Measurements from ENCODE around the gene B9D1. TPM values are rescaled to one million over a fixed set of nuclear protein-coding genes. Genes with fewer than 3 reads are reported as not detected.

B9D1 gene
- total and polyA plus RNA-seq, 8 donors = 6.6 to 39.6 (median 12.5) TPM

GRCh38 chr17:19409509-19409908 is 47.0 kb upstream of the B9D1 start:
- H3K4me1 ChIP-seq = no peaks in the 10 kb centered on the region
- no peaks in the 10 kb centered on the region for H3K27me3 ChIP-seq
- no peak for TF ChIP-seq CTCF (IDR thresholded peaks at IDR 0.05)
- 73 to 81% methylated on average over 3 of the region's 3 CpGs for WGBS, 2 donors
- H3K27ac ChIP-seq = no peak overlapping the region
- FAIRE-seq (no peak), DNase-seq (no peak), ATAC-seq (no peak)
- no peak overlapping the region for H3K4me3 ChIP-seq
- H3K36me3 ChIP-seq = no peaks in the 10 kb centered on the region
- no peaks in the 10 kb centered on the region for H3K9me3 ChIP-seq
- intact Hi-C loops (cut with DNase I) = no loop called here

GRCh38 chr17:19409066-19409465 is 46.5 kb upstream of the B9D1 start:
- WGBS, 2 donors = 73 to 80% methylated on average over 3 of the region's 3 CpGs
- no peak for ATAC-seq
- no peaks in the 10 kb centered on the region for H3K9me3 ChIP-seq
- no peak for FAIRE-seq
- no peaks in the 10 kb centered on the region for H3K36me3 ChIP-seq
- H3K4me3 ChIP-seq = no peak overlapping the region
- no peak for DNase-seq
- no peak for TF ChIP-seq CTCF (IDR thresholded peaks at IDR 0.05)
- intact Hi-C loops (cut with DNase I) = no loop called here
- H3K27me3 ChIP-seq = no peaks in the 10 kb centered on the region
- H3K4me1 ChIP-seq = no peaks in the 10 kb centered on the region
- no peak overlapping the region for H3K27ac ChIP-seq

- Histone ChIP-seq H3K27ac (no peak overlapping the region), H3K27me3 (no peaks in the 10 kb centered on the region), H3K4me1 (no peaks in the 10 kb centered on the region), H3K36me3 (no peaks in the 10 kb centered on the region), H3K9me3 (no peaks in the 10 kb centered on the region), H3K4me3 (no peak overlapping the region)
- FAIRE-seq = no peak
- WGBS, 2 donors = 89 to 94% methylated on average over 2 of the region's 2 CpGs
- ATAC-seq = no peak
- no peak for TF ChIP-seq CTCF (IDR thresholded peaks at IDR 0.05)
- DNase-seq = no peak
- intact Hi-C loops (cut with DNase I) = no loop called here
Measured at GRCh38 chr17:19408346-19408710, 45.8 kb upstream of the B9D1 start.

GRCh38 chr17:19407601-19408345 is 45.2 kb upstream of the B9D1 start:
- no peaks in the 10 kb centered on the region for H3K9me3 ChIP-seq
- no peaks in the 10 kb centered on the region for H3K27me3 ChIP-seq
- intact Hi-C loops (cut with DNase I) = no loop called here
- no peak for DNase-seq
- H3K27ac ChIP-seq = no peak overlapping the region
- TF ChIP-seq CTCF (IDR thresholded peaks at IDR 0.05) = no peak
- H3K36me3 ChIP-seq = no peaks in the 10 kb centered on the region
- H3K4me3 ChIP-seq = no peak overlapping the region
- no peak for FAIRE-seq
- H3K4me1 ChIP-seq = no peaks in the 10 kb centered on the region
- no peak for ATAC-seq
- 93 to 98% methylated on average over 10 of the region's 10 CpGs for WGBS, 2 donors

- 79 to 80% methylated on average over 5 of the region's 5 CpGs for WGBS, 2 donors
- intact Hi-C loops (cut with DNase I) = no loop called here
- H3K4me1 ChIP-seq = no peaks in the 10 kb centered on the region
- DNase-seq = no peak
- no peak for TF ChIP-seq CTCF (IDR thresholded peaks at IDR 0.05)
- H3K27me3 ChIP-seq = no peaks in the 10 kb centered on the region
- no peak for ATAC-seq
- H3K9me3 ChIP-seq = no peaks in the 10 kb centered on the region
- no peak overlapping the region for H3K4me3 ChIP-seq
- H3K36me3 ChIP-seq = no peaks in the 10 kb centered on the region
- H3K27ac ChIP-seq = no peak overlapping the region
- no peak for FAIRE-seq
Measured at GRCh38 chr17:19405114-19405513, 42.6 kb upstream of the B9D1 start.
